Activated CD8-positive, alpha-beta memory T cell treated with anti-CD3 and anti-CD28 coated beads for 1 hour (primary cell): ENCODE measurements around the gene INCENP.
A peak's percentile ranks its signal among the peaks of the same experiment; 100 is the strongest.
"Not testable (repeated sequence)": the region's sequence is repeated elsewhere in the genome, so short reads cannot be mapped to it uniquely, and the experiment has no call there.

Source experiments
- DNase-seq, 2 donors: peaks; one replicate each; pipeline ENCODE4 v3.0.0-alpha.2; 2020; ENCODE audit warnings: low read depth in 1 of 2; ENCODE audit errors: extremely low read depth in 1 of 2

INCENP gene

DNA sequence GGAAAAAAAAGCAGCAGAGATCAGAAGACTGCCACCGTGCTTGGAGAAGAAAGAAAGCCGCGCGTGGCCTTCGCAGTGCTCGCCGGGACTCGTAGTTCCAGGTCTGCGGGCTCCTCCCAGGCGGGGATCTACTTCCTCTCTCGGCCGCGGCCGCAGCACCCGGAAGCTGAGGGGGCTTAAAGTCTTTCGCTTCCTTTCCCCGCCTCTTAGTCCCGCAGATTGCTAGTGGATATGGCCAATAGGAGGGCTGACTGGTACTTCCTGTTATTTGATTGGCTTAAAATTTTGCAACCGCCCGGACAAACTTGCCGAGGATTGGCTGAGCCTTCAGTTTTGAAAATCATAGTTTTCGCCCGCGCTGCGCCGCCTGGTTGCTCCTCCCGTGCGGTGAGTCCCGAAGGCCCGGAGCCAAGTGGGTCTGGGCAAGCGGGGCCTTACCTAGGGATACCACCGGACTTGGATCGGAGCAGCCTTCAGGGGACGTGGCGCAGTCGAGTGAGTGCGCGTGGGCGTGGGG, at the start of gene INCENP:
TSS of gene INCENP (plus strand) at position 343 of the 517 bp plus-strand sequence. CDS start 4,151 bp downstream, outside the sequence.
- DNase-seq: peak; percentile 75 to 85

DNA sequence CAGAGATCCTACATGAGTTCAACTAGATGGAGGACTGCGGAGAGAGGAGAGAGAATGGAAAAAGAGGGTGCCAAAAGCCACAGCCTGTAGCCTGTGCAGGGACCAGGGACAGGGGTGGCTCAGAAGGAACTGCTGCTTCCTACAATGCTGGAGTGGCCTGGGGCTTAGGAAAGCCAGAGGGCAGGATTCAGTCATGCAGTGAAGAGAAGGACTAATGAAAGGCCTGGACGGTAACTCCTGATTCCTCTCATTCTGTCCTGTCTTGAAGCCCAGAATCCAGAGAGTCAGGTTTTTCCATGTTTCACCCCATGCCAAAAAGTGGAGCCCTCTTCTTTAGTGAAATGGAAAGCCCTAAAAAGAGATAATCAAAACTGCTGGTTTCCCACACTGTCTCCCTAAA, 48.4 kb upstream of the INCENP start:
- DNase-seq: no peak

DNA sequence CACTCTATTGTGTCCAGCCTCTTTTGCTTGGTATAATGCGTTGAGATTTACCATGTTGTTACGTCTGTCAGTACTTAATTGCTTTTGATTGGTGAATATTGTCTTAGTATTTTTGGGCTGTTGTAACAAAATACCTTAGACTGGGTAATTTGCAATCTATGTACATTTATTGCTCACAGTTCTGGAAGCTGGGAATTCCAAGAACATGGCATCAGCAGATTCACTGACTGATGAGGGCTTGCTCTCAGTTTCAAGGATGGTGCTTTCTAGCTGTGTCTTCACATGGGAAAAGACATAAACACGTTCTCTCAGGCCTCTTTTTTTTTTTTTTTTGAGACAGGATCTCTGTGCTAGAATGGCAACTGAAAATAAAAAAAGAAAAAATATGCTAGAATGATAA, 46.7 kb upstream of the INCENP start:
- no peak for DNase-seq

- peak; percentile 69 to 75 for DNase-seq
Observed at GRCh38 chr11:62081378-62082291, 42.2 kb upstream of the INCENP start.

DNA sequence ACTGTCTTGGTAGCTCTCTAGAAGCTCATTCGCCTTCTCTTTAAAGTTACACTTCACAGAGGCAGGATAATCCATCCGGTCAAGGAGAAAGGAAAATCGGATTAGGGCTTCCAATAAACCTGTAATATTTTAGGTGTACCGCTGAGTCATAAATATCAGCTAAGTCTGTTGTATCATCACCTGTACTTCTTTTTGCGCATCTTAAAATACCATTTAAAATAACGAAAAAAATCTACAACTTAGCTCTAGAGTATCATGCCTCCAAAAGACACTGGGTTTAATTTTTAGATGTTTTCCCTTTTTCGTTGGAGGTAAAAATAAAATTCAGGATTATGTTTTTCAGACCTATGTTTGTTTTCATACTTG, 41.5 kb upstream of the INCENP start:
- no peak for DNase-seq

DNA sequence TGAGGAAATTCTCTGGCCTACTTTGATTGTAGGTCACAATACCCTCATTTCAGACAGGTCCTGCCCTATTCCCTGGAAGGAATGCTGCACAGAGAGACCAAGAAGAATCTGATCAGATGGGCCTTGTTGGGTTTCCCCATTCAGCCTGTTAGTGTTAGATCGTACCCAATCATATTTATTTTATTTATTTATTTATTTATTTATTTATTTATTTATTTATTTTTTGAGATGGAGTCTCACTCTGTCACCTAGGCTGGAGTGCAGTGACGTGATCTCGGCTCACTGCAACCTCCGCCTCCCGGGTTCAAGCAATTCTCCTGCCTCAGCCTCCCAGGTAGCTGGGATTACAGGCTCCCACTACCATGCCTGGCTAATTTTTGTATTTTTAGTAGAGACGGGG, 39.0 kb upstream of the INCENP start:
- DNase-seq: not testable (repeated sequence)

DNA sequence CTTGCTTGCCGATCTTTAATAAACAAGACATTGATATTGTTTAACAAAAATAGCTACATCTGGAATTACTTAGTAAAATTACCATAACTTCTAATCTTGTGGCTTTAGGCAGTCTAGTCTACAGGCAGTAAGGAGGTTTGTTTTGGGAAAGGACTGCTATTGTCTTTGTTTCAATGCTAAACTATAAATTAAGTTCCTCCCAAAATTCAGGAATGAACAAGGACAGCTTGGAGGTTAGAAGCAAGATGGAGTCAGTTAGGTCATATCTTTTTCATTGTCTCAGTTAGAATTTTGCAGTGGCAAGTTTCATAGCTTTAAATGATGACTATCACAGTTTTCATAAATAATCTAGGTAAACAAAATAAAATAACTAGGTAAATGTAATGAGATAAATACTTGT, 36.1 kb upstream of the INCENP start:
- no peak for DNase-seq

- no peak for DNase-seq
Observed at GRCh38 chr11:62088331-62088933, 35.4 kb upstream of the INCENP start.

DNA sequence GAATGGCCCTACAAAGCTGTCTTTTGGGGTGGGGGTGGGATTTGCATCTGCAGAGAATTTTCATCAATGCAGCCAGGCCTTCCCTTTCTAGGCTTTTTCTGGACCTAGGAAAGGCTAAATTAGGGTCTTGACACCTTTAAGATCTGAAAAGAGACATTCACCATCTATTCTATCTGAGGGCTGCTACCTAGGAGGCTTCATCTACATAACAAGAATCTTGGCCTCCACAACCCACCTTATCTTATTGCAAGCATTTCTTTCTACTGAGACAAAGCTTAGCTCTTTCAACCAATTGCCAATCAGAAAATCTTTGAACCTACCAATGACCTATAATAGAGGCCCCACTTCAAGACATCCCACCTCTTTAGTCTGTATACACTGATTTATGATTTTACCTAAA, 20.7 kb upstream of the INCENP start:
- no peak for DNase-seq

DNA sequence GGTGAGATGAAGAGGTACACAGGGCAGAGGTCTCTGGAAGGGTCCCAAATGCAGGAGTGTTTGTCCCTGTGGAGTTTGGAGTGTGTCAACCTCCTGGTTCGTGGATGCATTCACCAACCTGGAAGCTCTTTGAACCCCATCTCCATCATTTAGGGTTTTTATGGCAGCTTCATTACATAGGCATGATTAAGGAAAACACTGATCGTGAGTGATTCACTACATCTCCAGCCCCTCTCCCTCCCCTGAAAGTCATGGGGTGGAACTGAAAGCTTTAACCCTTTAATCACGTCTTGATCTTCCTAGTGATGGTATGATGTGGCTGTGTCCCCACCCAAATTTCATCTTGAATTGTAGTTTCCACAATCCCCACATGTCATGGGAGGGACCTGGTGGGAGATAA, 19.8 kb upstream of the INCENP start:
- DNase-seq: no peak

DNA sequence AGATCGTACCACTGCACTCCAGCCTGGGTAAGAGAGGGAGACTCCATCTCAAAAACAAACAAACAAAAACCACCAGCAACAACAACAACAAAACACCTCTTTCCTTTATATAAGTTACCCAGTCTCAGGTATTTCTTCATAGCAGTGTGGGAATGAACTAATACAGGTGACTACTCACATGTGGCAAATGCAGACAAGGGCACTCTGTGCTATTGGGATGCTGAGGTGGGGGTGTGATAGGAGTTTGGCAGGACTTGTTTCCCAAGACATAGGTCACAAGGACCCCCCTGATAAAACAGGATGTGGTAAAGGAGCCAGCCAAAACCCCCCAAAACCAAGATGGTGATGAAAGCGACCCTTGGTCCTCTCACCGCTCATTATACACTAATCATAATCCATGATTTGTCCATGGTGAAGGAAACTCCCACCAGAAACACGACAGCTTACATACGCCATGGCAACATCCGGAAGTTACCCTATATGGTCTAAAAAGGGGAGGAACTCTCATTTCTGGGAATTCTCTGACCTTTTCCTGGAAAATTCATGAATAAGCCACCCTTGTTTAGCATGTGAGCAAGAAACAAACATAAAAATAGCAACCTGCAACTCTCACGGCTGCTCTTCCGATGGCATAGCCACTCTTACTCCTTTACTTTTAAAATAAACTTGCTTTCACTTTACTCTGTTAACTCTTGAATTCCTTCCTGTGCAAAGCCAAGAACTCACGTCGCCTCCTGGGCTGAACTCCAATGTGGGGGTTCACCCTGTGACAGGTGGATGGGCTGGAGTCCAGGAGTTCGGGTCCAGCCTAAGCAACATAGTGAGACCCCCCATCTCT, 18.8 kb upstream of the INCENP start:
- DNase-seq: no peak

DNA sequence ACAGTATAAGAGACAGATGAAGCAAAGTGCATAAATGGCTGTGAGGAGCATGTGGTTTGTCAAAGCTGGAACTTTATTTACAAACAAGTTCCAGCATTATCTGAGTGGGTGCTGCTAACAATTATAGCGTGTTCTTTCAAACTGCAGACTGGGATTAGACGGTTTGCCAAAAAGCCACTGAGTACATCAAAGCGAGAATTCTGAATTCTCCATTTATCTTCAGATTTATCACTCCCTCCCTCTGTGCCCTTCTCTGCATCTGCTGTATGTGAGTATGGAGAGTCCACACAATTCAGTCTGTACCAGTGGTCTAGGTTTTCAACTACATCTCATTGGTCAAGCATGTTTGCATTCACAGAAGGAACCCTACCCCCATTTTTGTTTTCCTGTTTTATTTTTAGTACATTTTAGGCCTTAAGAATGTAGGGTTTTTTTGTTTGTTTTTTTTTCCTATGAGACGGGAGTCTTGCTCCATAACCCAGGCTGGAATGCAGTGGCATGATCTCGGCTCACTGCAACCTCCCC, 18.1 kb upstream of the INCENP start:
- DNase-seq: no peak

GRCh38 chr11:62108017-62108750, 15.6 kb upstream of the INCENP start:
- no peak for DNase-seq

DNA sequence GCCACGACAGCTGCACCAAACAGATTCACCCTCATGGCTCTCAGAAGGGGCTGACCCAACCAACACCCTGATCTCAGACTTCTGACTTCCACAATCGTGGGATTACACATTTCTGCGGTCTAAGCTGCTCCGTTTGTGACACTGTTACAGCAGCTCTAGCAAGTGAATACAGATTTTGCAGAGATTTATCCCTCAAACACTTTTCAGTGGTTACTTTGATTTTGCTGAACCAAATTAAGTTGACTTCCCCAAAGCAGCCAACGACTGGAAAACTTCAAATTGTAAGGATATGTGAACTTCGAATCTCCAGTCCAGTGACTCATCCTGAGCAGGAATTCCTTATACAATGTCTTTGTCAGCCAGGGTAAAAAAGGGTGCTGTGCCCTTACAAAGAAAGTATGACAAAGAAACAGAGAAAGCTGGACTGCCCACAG, 14.8 kb upstream of the INCENP start:
- DNase-seq: no peak

DNA sequence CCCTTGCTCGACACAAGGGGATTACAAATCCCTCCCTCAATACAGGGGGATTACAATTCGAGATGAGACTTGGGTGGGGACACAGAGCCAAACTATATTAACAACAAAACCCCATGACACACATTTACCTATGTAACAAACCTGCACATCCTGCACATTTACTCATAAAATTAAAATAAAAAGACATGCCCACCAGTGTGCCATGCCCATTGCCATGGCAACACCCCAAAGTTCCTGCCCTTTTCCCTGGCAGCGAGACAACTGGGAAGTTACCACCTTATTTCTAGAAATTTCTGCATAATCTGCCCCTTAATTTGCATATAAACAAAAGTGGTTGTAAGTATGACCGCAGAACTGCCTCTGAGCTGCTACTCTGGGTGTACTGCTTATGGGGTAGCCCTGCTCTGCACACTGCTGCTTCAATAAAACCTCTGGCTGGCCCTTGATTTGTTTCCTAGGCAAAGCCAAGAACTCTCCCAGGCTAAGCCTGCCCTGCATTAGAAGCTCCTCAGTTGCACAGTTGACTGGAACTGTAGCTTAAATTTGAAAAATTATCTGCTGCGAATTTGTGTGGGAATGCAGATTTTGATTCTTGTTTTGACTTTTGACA, 8.6 kb upstream of the INCENP start:
- no peak for DNase-seq

DNA sequence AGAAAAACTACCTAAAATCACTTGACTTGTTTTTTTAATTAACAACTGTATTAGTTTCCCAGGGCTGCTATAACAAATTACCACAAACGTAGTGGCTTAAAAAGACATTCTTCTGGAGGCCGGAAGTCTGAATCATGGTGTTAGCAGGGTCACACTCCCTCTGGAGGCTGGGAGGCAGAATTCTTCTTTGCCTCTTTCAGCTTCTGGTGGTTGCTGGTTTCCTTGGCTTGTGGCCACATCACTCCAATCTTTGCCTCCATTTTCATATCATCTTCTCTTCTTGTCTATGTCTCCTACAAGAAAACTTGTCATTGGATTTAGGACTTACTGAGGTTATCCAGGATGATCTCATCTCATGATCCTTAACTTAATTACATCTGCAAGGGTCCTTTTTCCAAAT, 7.4 kb upstream of the INCENP start:
- no peak for DNase-seq

GRCh38 chr11:62119569-62119968, 4.2 kb upstream of the INCENP start:
- DNase-seq: no peak

- DNase-seq: no peak
Observed at GRCh38 chr11:62120001-62120400, 3.8 kb upstream of the INCENP start.

DNA sequence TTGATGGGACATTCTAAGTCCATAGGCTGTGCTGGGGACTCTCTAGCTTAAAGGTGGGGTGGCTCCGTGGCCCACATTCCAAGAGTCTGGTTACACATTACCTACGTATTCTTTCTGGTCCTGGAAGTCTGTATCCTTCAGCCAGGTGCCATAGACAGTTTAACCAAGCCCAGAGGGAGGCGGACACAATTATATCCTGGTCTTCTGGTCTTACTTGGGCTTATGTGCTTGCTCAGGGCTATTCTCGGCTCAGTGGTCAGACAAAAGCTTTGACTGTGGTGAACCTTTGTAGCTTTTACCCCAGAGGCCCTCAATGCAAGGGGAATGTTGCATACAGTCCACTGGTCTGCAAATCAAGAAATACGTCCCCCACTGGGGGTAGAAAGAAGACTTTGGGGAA, 3.4 kb upstream of the INCENP start:
- DNase-seq: no peak

GRCh38 chr11:62122076-62122475, 1.7 kb upstream of the INCENP start:
- no peak for DNase-seq
